Epithelial cell of prostate (primary cell): ENCODE measurements around the gene S100PBP.

Source experiments
- DNase-seq: peaks from one replicate; pipeline ENCODE4 v3.0.0-alpha.2; 2011; ENCODE audit warnings: low read depth, low spot score
- H3K27ac ChIP-seq: fragments of 450-650 bp; 2 replicates; pipeline ENCODE4 v1.5.1; 2017; ENCODE audit warnings: mild to moderate bottlenecking

Gene S100PBP

GRCh38 chr1:32817159-32817814, at the start of gene S100PBP, which contains the start of gene YARS1:
S100PBP (plus strand) TSS chr1:32817653; CDS start chr1:32826100, 8,447 bp downstream.
YARS1 (minus strand) TSS chr1:32817358; CDS start chr1:32817244, 114 bp downstream.
- peak within 1 kb of the TSS; percentile 97 for H3K27ac ChIP-seq

GRCh38 chr1:32768110-32768850, 49.2 kb upstream of the S100PBP start:
- no peak for DNase-seq
- H3K27ac ChIP-seq = peak overlapping the region; percentile 20

More at GRCh38 chr1:32817159-32817814, at the start of gene S100PBP, which contains the start of gene YARS1:
- peak; percentile 80 for DNase-seq

GRCh38 chr1:32769524-32770220, 47.8 kb upstream of the S100PBP start:
- no peak for DNase-seq
- no peak overlapping the region for H3K27ac ChIP-seq

- H3K27ac ChIP-seq = no peak overlapping the region
- no peak for DNase-seq
Measured at GRCh38 chr1:32770221-32770731, 47.2 kb upstream of the S100PBP start.

- no peak overlapping the region for H3K27ac ChIP-seq
- no peak for DNase-seq
Measured at GRCh38 chr1:32770741-32771548, 46.5 kb upstream of the S100PBP start.

GRCh38 chr1:32771561-32772280, 45.7 kb upstream of the S100PBP start:
- DNase-seq = no peak
- no peak overlapping the region for H3K27ac ChIP-seq

GRCh38 chr1:32772281-32773017, 45.0 kb upstream of the S100PBP start:
- peak overlapping the region; percentile 58 for H3K27ac ChIP-seq
- DNase-seq = no peak

- DNase-seq = no peak
- H3K27ac ChIP-seq = peak overlapping the region; percentile 58
Measured at GRCh38 chr1:32773018-32773763, 44.3 kb upstream of the S100PBP start.

GRCh38 chr1:32773764-32774463, 43.5 kb upstream of the S100PBP start:
- no peak for DNase-seq
- H3K27ac ChIP-seq = peak overlapping the region; percentile 58

- DNase-seq = no peak
- H3K27ac ChIP-seq = peak overlapping the region; percentile 58
Measured at GRCh38 chr1:32774464-32774808, 43.0 kb upstream of the S100PBP start.

GRCh38 chr1:32774950-32775634, 42.4 kb upstream of the S100PBP start:
- peak overlapping the region; percentile 58 for H3K27ac ChIP-seq

GRCh38 chr1:32775640-32776337, 41.7 kb upstream of the S100PBP start:
- peak overlapping the region; percentile 58 for H3K27ac ChIP-seq
- DNase-seq = no peak

More at GRCh38 chr1:32774950-32775634, 42.4 kb upstream of the S100PBP start:
- DNase-seq = no peak

GRCh38 chr1:32779242-32779641, 38.2 kb upstream of the S100PBP start:
- peak overlapping the region; percentile 59 for H3K27ac ChIP-seq
- no peak for DNase-seq

- peak overlapping the region; percentile 59 for H3K27ac ChIP-seq
- no peak for DNase-seq
Measured at GRCh38 chr1:32780005-32780404, 37.4 kb upstream of the S100PBP start.

- H3K27ac ChIP-seq = peak overlapping the region; percentile 59
- no peak for DNase-seq
Measured at GRCh38 chr1:32780628-32781234, 36.7 kb upstream of the S100PBP start.

GRCh38 chr1:32782086-32782485, 35.4 kb upstream of the S100PBP start:
- DNase-seq = no peak
- H3K27ac ChIP-seq = peak overlapping the region; percentile 59
